Aorta (tissue), 5 donors: Measurements from ENCODE around the gene GLYR1. TPM values are rescaled to one million over a fixed set of nuclear protein-coding genes. Genes with fewer than 3 reads are reported as not detected.

Experiments used
- ATAC-seq: fragments of 200-7000 bp; cut with Tn5 transposase; one replicate; pipeline ENCODE4 v1.9.1; 2022; ENCODE audit warnings: moderate library complexity; ENCODE audit not compliant: low FRiP score
- DNase-seq, 2 donors: peaks; one replicate each; pipeline ENCODE4 v3.0.0-alpha.2; 2020
- H3K27ac ChIP-seq, 2 donors: one replicate each; pipeline ENCODE4 v1.5.1; 2013; ENCODE audit warnings: low read length in 2 of 2, mild to moderate bottlenecking in 2 of 2, moderate library complexity in 2 of 2, control low read depth in 1 of 2, inconsistent platforms in 1 of 2, low read depth in 1 of 2
- H3K27me3 ChIP-seq, 2 donors: one replicate each; pipeline ENCODE4 v1.6.1; 2013; ENCODE audit warnings: control low read depth in 1 of 2, low read length in 1 of 2, mild to moderate bottlenecking in 1 of 2, moderate library complexity in 1 of 2; ENCODE audit not compliant: insufficient read depth in 2 of 2, control insufficient read depth in 1 of 2
- H3K36me3 ChIP-seq, 2 donors: one replicate each; pipeline ENCODE4 v1.6.1; 2013; ENCODE audit warnings: control low read depth in 1 of 2, low read length in 1 of 2, mild to moderate bottlenecking in 1 of 2; ENCODE audit not compliant: insufficient read depth in 2 of 2, control insufficient read depth in 1 of 2
- H3K4me1 ChIP-seq, 2 donors: one replicate each; pipeline ENCODE4 v1.6.1; 2013; ENCODE audit warnings: low read length in 2 of 2, control low read depth in 1 of 2, mild to moderate bottlenecking in 1 of 2, moderate library complexity in 1 of 2; ENCODE audit not compliant: insufficient read depth in 2 of 2, control insufficient read depth in 1 of 2
- H3K4me3 ChIP-seq, 2 donors: one replicate each; pipeline ENCODE4 v1.5.1; 2013; ENCODE audit warnings: low read length in 2 of 2, control low read depth in 1 of 2, mild to moderate bottlenecking in 1 of 2
- H3K9me3 ChIP-seq: one replicate; pipeline ENCODE4 v1.6.1; 2013; ENCODE audit warnings: mild to moderate bottlenecking, low read length; ENCODE audit not compliant: control insufficient read depth
- WGBS, 2 donors: extraction: QIAGEN DNeasy Blood & Tissue Kit; methylation state at CpG; one replicate each; pipeline ENCODE4 v1.1.7; 2013; 5-methylcytosine and 5-hydroxymethylcytosine counted together
- intact Hi-C, 2 donors: fragments of 100-400 bp; cut with DNase I; formaldehyde crosslinking; loops; one replicate each; pipeline versions ENCODE4 v1.14.2 to v1.15.0; 2022
- polyA plus RNA-seq, 2 donors: library from polyadenylated mRNA; stranded (reverse); fragments of 200-250 nt; gene quantifications; one replicate each; pipeline ENCODE4 v1.2.3, GENCODE V29; 2013
- total RNA-seq, 2 donors: library from RNA; stranded (reverse); fragmentation: NEBNext Ultra II Directional; extraction: Animal tissue kit (Norgen Biotek cat#: 25700); gene quantifications; one replicate each; pipeline ENCODE4 v1.2.1, GENCODE V29; 2021
- donor health status: healthy with polysubstance abuse.
- donor health status: Bipolar disorder and iron deficiency.
- donor health status: DM: no; HTN: no; CAD: no.
- donor health status: DM: no; HTN: no; CAD: no.
- donor health status: DM: yes; HTN: yes; CAD: no.

The GLYR1 gene
- total and polyA plus RNA-seq, 4 donors, result 33.3 to 73.2 (median 59.0) TPM

DNA sequence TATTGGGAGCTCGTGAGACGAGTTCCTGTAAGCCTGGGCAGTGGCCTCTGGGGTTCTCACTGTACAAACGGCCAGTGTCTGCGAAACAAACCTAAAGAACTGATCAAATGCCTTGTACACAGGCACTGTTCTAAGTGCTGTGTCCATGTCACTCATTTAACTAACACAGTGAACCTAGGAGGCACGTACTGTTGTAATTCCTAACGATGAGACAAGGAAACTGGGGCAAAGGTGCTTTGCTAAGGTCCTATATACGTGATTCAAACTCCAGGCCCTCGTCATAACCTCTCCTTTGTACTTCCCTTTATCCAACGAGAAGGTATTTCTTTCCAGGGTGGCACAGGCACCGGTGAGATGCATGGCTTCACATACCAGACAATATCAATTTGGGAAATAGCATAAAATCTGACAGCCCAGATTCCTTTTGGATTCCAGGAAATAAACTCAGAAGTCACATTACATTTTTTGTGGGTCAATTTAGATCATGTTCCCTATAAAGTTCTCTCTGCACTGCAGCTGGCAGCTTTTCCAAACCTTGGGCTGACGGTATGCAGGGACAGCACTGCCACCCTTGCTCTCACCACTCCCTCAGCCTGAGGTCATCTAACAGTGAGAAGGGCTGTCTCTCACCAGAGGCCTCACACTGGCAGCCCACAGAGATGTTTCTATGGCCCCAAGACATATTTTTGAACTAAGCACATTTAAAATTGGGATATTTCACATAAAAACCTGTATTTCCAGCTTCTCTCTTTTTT, 18.3 kb downstream of the GLYR1 start:
- no peak for ATAC-seq

DNA sequence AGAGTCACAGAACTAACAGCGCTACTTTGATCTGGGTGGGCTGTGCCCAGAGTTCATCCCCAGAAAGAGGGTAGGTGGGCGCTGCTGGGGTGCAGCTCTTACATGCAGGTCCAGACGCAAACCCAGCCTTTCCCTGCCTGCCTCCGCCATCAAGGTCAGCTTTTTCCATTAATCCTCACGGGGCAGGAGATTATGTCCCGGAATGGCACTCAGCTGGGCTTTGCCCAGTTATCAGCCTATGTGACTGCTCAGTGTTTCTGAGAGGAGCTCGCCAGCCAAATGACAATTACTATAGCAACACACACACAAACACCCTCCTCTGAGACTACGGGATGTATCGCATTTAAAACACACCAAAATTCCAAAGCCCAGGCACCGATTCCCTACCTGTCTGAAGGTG, 20.1 kb downstream of the GLYR1 start:
- Histone ChIP-seq H3K9me3 (no peaks in the 10 kb centered on the region), H3K27ac (no peak overlapping the region), H3K4me3 (no peak overlapping the region), H3K4me1 (no peaks in the 10 kb centered on the region), H3K27me3 (no peaks in the 10 kb centered on the region), H3K36me3 (peaks cover 11 to 17% of the 10 kb centered on the region in 2 donors)
- ATAC-seq, result no peak
- 48 to 49% methylated on average over 10 of the region's 10 CpGs for WGBS, 2 donors
- no peak for DNase-seq
- intact Hi-C loops, result no loop called here

More for the DNA sequence above, 18.3 kb downstream of the GLYR1 start:
- Histone ChIP-seq H3K36me3 (peaks cover 7 to 14% of the 10 kb centered on the region in 2 donors), H3K4me3 (no peak overlapping the region), H3K27me3 (no peaks in the 10 kb centered on the region), H3K9me3 (no peaks in the 10 kb centered on the region), H3K4me1 (no peaks in the 10 kb centered on the region), H3K27ac (no peak overlapping the region)
- DNase-seq, result no peak
- intact Hi-C loops, result no loop called here
- 91% methylated on average over 11 of the region's 11 CpGs for WGBS, 2 donors

DNA sequence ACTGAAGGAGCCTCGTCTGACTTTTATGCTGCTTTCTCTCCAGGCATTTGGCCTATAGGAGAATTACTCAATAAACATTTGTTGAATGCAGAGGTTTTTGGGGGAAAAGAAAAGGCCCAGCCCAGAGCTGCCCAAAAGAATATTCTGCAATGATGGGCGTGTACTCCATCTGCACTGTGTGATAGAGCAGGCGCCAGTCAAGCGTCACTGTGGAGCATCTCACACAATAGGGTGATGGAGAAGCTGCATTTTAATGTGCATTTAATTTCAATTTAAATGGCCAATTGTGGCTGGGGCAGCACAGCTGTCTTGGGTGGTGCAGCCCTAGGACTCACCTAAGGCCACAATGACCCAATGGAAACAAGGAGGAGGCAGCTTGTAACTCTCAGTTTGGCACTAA, 20.6 kb downstream of the GLYR1 start:
- H3K27me3 ChIP-seq, result no peaks in the 10 kb centered on the region
- H3K36me3 ChIP-seq, result peaks cover 11 to 16% of the 10 kb centered on the region in 2 donors
- 90 to 92% methylated on average over 4 of the region's 4 CpGs for WGBS, 2 donors
- DNase-seq, result no peak
- no peak overlapping the region for H3K4me3 ChIP-seq
- intact Hi-C loops, result no loop called here
- H3K4me1 ChIP-seq, result no peaks in the 10 kb centered on the region
- no peaks in the 10 kb centered on the region for H3K9me3 ChIP-seq
- H3K27ac ChIP-seq, result no peak overlapping the region
- ATAC-seq, result no peak

DNA sequence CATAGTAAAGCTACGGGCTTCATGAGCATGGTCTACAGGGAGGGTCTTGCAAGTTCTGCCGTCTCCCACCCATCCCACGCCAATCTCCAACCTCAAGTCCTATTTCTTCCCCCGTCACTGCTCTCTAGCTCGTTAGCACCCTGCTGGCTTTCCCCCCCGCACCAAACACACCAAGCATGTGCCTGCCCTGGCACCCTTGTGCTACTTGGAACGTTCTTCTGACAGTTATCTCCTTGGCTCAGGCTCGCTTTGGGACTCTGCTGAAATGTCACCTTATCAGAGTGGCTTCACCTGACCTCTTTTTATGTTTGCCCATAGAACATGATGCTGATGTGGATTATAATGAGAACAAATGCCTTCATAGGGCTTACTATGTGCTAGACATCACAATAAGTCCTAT, 21.9 kb downstream of the GLYR1 start:
- no peaks in the 10 kb centered on the region for H3K4me1 ChIP-seq
- H3K27me3 ChIP-seq, result no peaks in the 10 kb centered on the region
- H3K27ac ChIP-seq, result no peak overlapping the region
- WGBS, 2 donors, result 79 to 82% methylated on average over 8 of the region's 8 CpGs
- no peak overlapping the region for H3K4me3 ChIP-seq
- DNase-seq (no peak), ATAC-seq (no peak)
- intact Hi-C loops, result no loop called here
- no peaks in the 10 kb centered on the region for H3K9me3 ChIP-seq
- H3K36me3 ChIP-seq, result peaks cover 3 to 15% of the 10 kb centered on the region in 2 donors

DNA sequence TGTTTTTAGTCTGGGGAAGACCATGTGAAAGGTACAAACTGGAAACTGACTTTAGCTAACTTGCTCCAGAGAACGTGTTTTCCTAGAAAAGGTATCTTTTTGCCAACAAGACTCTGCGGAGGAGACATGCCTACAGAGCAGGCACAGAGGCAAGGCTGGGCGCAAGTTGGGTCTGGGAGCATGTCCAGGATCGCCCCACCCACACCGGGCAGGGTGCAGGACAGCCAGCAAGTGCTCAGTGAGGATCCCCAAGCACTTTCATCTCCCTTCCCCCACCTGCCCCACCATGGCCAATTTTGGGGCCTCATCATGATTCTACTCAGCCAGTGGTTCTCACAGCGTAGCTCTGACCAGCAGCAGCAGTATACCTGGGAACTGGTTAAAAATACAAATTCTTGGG, 26.4 kb downstream of the GLYR1 start:
- ATAC-seq (no peak), DNase-seq (no peak)
- no peaks in the 10 kb centered on the region for H3K4me1 ChIP-seq
- intact Hi-C loops, result no loop called here
- 70 to 78% methylated on average over 6 of the region's 6 CpGs for WGBS, 2 donors
- H3K4me3 ChIP-seq, result no peak overlapping the region
- H3K27me3 ChIP-seq, result no peaks in the 10 kb centered on the region
- no peak overlapping the region for H3K27ac ChIP-seq
- H3K9me3 ChIP-seq, result no peaks in the 10 kb centered on the region
- peaks cover 3 to 14% of the 10 kb centered on the region in 2 donors for H3K36me3 ChIP-seq

DNA sequence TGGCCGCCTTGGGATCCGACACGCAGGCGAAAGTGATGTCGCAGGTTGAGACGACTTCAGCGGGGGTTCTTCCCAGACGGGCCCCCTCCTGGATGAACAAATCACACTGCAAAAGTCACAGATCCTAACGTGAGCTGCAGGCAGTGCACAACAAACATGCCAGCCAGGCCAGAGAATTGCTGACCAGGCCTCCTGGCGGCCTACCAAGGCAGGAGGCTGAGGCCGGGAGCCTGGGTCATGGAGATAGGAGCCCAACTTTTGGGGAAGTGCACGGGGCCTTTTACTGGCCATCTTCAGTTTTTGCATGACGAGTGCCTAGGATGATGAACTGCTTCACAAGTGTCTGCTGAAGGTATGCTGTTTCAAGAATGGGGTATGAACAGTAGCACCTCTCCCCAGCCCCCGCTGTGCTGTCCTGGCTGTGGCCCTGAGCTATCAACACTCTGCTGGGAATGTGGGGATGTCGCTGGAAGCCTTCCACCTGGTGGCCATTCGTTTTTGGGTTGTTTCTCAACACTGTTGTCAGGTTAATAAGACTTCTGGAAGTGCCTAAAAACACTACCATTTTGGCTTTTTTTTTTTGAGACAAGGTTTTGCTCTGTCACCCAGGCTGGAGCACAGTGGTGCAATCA, 32.4 kb downstream of the GLYR1 start:
- Histone ChIP-seq H3K4me1 (no peaks in the 10 kb centered on the region), H3K36me3 (peaks cover 0 to 4% of the 10 kb centered on the region in 2 donors), H3K27me3 (no peaks in the 10 kb centered on the region), H3K4me3 (no peak overlapping the region), H3K9me3 (no peaks in the 10 kb centered on the region), H3K27ac (no peak overlapping the region)
- ATAC-seq (no peak), DNase-seq (no peak)
- intact Hi-C loops, result no loop called here
- WGBS, 2 donors, result 80% methylated on average over 16 of the region's 16 CpGs

DNA sequence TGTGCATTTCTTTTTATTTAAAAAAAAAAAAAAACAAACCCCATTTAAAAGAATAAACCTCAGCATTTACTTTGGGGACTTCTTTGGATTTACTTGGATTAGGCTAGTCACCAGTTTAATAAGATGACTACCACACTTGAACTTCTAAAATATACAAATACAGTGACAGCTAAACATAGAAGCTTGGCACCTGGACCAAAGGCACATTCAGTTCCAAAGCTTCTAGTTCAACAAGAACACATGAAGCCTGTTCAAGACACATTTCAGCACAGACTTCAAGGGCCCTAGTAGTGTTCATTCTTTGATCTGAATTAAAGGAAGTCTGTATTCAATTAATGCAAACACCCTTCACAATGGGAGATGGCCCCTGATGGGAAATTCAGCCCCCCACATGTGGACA, 33.0 kb downstream of the GLYR1 start:
- intact Hi-C loops, result no loop called here
- Histone ChIP-seq H3K4me3 (no peak overlapping the region), H3K36me3 (peaks cover 0 to 4% of the 10 kb centered on the region in 2 donors), H3K27me3 (no peaks in the 10 kb centered on the region), H3K27ac (no peak overlapping the region), H3K4me1 (no peaks in the 10 kb centered on the region), H3K9me3 (no peaks in the 10 kb centered on the region)
- DNase-seq, result no peak
- ATAC-seq, result no peak

DNA sequence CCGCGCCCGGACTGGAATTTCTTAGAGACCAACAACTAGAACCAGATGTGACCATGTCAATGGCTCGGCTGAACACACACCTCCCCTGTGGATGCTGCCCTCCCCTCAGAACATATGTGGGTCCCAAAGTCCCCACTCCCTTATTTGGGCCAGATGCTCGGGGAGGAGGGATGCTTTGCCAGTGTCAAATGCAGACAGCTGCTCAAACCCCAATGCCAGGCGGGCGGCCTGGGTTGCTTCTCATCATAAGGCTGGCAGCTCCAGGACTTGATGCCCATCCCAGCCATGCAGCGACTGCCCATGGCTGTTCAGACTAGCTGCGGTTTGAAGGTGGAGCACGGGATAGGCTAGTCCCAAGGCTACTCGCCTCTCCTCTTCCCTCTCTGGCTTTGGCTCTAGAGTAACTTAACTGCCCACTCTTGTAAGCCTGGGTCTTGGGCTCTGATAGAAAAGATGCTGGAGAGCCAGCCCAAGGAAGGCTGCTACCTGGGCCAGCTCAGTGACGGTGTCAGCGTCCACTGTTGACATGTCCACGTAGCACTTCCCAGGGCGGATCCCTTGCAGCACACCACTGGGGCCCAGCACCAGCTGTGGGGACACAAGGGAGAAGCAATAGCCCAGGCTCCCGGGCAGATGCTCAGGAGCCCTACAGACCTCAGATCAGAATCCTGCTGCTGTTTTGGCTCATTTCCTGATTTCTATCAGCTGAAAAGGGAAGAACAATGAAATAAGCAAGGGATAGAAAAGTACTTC, 33.7 kb downstream of the GLYR1 start:
- H3K4me1 ChIP-seq, result no peaks in the 10 kb centered on the region
- peaks cover 0 to 4% of the 10 kb centered on the region in 2 donors for H3K36me3 ChIP-seq
- H3K27ac ChIP-seq, result no peak overlapping the region
- DNase-seq (no peak), ATAC-seq (no peak)
- intact Hi-C loops, result no loop called here
- 95 to 98% methylated on average over 16 of the region's 16 CpGs for WGBS, 2 donors
- no peaks in the 10 kb centered on the region for H3K27me3 ChIP-seq
- no peaks in the 10 kb centered on the region for H3K9me3 ChIP-seq
- H3K4me3 ChIP-seq, result no peak overlapping the region
